ENCODE data around the gene GLCE.

- TF ChIP-seq ZNF77 (CRISPR knock-in tag; IDR thresholded peaks at IDR 0.05) (no peak), HDAC8 (tag; IDR thresholded peaks at IDR 0.05) (no peak), ZNF512 (tag; IDR thresholded peaks at IDR 0.05) (no peak), ZNF274 (IDR thresholded peaks at IDR 0.05; ENCODE audit: borderline replicate concordance, low read depth, low read length) (no peak), ZNF57 (CRISPR knock-in tag; IDR thresholded peaks at IDR 0.05) (no peak), CTCF (IDR thresholded peaks at IDR 0.05 in 2 of 3, conservative IDR thresholded peaks at IDR 0.05 in 1 of 3; ENCODE audit: insufficient read depth in 2 of 3, low read depth in 1 of 3, low read length in 3 of 3) (no peak), FOXA1 (IDR thresholded peaks at IDR 0.05; ENCODE audit: borderline replicate concordance) (no peak), MLLT1 (IDR thresholded peaks at IDR 0.05) (no peak), E2F1 (CRISPR knock-in tag; IDR thresholded peaks at IDR 0.05) (no peak)
Measured at GRCh38 chr15:69308949-69309348, 148.5 kb downstream of the GLCE start.
